Fibroblast of skin of left quadriceps (primary cell): ENCODE data around the gene SMOC1.
"Not testable (repeated sequence)": the region's sequence is repeated elsewhere in the genome, so short reads cannot be mapped to it uniquely, and the experiment has no call there.

ENCODE experiments used
- DNase-seq, 2 experiments: peaks; one replicate each; pipeline ENCODE4 v3.0.0-alpha.2; 2013; ENCODE audit warnings: low read depth in 2 of 2

Gene SMOC1

GRCh38 chr14:69901113-69901951 lies 22.1 kb downstream of the SMOC1 start:
- DNase-seq = no peak

- not testable (repeated sequence) for DNase-seq
These were observed 23.8 kb downstream of the SMOC1 start for GRCh38 chr14:69903046-69903445.

- no peak for DNase-seq
These were observed 25.0 kb downstream of the SMOC1 start for GRCh38 chr14:69904246-69904645.

GRCh38 chr14:69906201-69906600 lies 27.0 kb downstream of the SMOC1 start:
- DNase-seq = no peak

- DNase-seq = no peak
These were observed 30.8 kb downstream of the SMOC1 start for GRCh38 chr14:69909826-69910550.

GRCh38 chr14:69910871-69911270 lies 31.7 kb downstream of the SMOC1 start:
- DNase-seq = no peak

GRCh38 chr14:69913686-69914085 lies 34.5 kb downstream of the SMOC1 start:
- no peak for DNase-seq

GRCh38 chr14:69916396-69916795 lies 37.2 kb downstream of the SMOC1 start:
- no peak for DNase-seq

GRCh38 chr14:69917287-69917686 lies 38.1 kb downstream of the SMOC1 start:
- no peak for DNase-seq

GRCh38 chr14:69919815-69920214 lies 40.6 kb downstream of the SMOC1 start:
- no peak for DNase-seq

- DNase-seq = no peak
These were observed 41.8 kb downstream of the SMOC1 start for GRCh38 chr14:69921052-69921451.

- no peak for DNase-seq
These were observed 43.0 kb downstream of the SMOC1 start for GRCh38 chr14:69922198-69922597.

GRCh38 chr14:69924201-69924600 lies 45.0 kb downstream of the SMOC1 start:
- DNase-seq = no peak

- no peak for DNase-seq
These were observed 48.9 kb downstream of the SMOC1 start for GRCh38 chr14:69928111-69928523.

- no peak for DNase-seq
These were observed 51.7 kb downstream of the SMOC1 start for GRCh38 chr14:69930780-69931379.

- no peak for DNase-seq
These were observed 52.7 kb downstream of the SMOC1 start for GRCh38 chr14:69931960-69932359.

- no peak for DNase-seq
These were observed 53.2 kb downstream of the SMOC1 start for GRCh38 chr14:69932391-69932790.

GRCh38 chr14:69933623-69934275 lies 54.5 kb downstream of the SMOC1 start:
- no peak for DNase-seq

- no peak for DNase-seq
These were observed 58.3 kb downstream of the SMOC1 start for GRCh38 chr14:69937367-69938081.

GRCh38 chr14:69938751-69939150 lies 59.5 kb downstream of the SMOC1 start:
- DNase-seq = no peak
